GM19452 (cell line): ENCODE data around the gene CSF3R.

Source experiments
- ATAC-seq: cut with Tn5 transposase; IDR thresholded peaks from one replicate; pipeline ENCODE4 v1.9.1; 2021; ENCODE audit not compliant: unreplicated experiment

CSF3R gene

GRCh38 chr1:36463463-36463802 lies 19.3 kb downstream of the CSF3R start:
- no peak for ATAC-seq

DNA sequence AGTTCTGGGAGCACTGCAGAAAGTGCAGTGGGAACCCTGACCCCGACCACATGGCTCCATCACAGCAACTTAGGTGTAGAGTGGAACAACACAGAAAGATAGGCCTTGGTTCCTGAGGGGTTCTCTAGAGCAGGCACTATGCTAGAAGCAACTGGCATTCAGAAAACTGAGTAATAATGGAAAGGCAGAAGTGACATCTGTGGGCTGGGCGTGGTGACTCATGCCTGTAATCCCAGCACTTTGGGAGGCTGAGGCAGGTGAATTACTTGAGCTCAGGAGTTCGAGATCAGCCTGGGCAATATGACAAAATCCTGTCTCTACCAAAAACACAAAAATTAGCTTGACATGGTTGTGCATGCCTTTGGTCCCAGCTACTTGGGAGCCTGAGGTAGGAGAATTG lies 23.8 kb downstream of the CSF3R start:
- ATAC-seq, result no peak

GRCh38 chr1:36457691-36458090 lies 25.0 kb downstream of the CSF3R start:
- no peak for ATAC-seq

- no peak for ATAC-seq
These were observed 26.3 kb downstream of the CSF3R start for GRCh38 chr1:36456391-36456928.

DNA sequence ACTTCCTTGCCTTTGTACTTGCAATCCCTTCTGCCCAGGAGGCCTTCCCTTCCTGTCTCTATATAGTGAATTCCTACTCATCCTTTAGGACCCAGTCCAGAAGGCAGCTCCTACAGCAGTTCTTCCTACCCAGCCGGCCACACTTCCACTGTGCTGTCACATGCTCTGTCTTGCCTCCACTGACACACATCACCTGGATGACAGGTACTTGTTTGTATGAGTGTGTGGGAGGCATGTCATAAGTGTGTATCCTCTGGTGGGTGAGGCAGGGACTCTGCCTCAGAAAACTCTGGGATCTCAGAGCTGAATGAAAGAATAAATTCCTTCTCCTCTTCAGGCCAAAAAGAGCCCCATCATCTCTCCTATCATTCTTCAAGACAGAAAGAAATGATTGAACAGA lies 27.3 kb downstream of the CSF3R start:
- no peak for ATAC-seq

DNA sequence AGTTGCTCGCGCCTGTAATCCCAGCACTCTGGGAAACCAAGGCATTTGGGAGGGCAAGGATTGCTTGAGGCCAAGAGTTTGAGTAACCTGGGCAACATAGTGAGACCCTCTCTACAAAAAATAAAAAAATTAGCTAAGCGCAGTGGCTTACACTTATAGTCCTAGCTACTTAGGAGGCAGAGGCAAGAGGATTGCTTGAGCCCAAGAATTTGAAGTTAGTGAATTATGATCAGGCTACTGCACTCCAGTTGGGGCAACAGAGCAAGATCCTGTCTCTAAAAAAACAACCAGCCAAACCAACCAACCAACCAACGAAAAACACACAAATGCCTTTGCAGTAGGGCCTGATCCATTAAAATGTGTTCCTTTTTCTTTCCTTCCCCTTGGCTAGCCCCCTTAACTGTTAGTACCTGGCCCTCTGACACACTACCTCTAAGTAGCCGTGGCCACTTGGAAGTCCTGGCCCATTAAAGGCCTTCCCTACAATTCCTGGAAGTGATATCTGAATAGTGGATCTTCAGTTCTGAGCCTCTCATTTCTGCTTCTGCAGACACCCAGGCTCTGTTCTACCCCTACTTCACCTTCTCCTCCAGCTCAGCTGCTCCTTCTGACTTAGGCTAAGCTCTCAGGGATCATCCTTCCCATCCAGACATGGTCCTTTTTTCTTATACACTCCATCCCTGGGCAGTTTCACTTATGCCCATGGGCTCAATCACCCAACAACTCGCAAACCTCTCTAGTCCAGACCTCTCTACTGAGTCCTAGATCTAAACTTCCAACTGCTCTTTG lies 28.9 kb downstream of the CSF3R start:
- ATAC-seq, result no peak

DNA sequence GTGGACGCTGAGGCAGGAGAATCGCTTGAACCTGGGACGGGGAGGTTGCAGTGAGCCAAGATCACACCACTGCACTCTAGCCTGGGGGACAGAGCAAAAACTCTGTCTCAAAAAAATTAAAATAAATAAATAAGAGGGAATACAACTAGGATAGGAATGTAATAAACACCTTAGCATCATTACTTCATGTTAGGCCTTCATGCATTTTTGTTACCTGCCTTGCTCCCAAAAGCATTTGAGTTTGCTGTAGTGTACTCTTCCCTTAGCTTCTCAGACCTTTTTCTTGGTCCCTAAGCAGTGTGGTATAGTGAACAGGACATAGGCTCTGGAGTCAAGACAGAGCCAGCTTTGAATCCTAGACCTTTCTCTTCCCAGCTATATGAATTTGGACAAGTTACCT lies 29.7 kb downstream of the CSF3R start:
- no peak for ATAC-seq

GRCh38 chr1:36450919-36451305 lies 31.8 kb downstream of the CSF3R start:
- ATAC-seq, result no peak

- peak; percentile 96 for ATAC-seq
These were observed 32.3 kb downstream of the CSF3R start, which contains the start of gene OSCP1 for GRCh38 chr1:36450270-36450918. Gene OSCP1 (minus strand): TSS chr1:36450451. CDS start chr1:36450369, 82 bp downstream.

DNA sequence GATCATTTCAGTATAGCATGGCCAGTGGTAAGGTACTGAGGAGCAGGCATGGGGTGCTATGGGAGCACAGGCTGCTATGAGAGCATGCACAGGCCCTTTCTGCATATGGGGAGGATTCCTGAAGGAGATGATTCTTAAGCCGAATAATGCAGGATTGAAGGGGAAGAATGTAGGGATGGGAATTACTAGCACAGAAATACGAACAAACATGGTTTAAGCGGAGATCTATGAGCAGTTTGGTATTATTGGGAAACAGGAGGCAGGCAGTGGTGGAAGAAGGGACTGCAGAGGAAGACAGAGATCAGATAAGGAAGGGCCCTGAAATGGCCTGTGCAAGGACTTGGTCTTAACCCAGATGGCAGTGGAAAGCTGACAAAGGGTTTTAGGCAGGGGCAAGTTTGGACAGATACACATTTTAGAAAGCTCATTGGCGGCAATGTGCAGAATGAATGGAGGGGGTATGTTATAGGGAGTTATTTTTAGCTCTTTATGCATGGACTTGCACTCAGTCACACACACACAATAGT lies 34.1 kb downstream of the CSF3R start:
- ATAC-seq, result no peak

- no peak for ATAC-seq
These were observed 35.3 kb downstream of the CSF3R start for GRCh38 chr1:36447450-36447849.

GRCh38 chr1:36446746-36447145 lies 36.0 kb downstream of the CSF3R start:
- ATAC-seq, result no peak

DNA sequence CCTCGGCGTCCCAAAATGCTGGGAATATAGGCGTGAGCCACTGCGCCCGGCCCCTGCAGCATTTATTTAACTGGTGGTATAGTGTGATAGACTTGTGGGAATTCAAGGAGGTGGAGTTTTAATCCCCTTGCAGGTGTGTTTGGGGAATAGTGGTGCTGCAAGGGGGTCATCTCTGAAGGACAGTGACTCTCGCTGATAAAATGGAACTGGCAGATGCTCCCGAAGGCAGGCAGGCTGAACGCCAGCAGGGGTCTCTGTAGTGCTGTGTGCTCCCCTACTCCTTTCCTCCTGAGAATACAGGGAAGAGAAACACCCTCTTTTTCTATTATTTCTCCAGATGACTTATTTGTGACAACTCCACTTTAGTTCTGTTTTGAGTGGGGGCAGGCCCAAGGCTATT lies 36.4 kb downstream of the CSF3R start:
- ATAC-seq, result no peak

DNA sequence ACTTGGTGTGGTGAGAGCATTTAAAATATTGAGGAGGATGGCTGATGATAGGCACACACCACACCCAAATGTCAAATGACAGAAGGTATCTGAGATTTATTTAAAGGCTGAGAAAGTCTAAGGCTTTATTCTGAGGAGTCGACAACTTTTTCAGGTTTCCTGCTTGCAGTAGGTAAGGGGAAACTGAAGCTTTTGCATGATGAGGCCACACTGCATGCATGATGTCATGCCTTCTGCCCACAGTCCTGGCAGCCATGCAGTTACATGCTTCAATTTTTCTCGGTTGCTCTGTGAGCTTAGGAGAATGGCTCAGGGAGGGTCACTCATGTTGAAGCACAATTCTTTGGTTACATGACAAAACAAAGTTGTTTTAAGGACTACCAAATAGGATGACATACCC lies 39.4 kb downstream of the CSF3R start:
- ATAC-seq, result no peak

- ATAC-seq, result no peak
These were observed 40.4 kb downstream of the CSF3R start for GRCh38 chr1:36442337-36442736.

DNA sequence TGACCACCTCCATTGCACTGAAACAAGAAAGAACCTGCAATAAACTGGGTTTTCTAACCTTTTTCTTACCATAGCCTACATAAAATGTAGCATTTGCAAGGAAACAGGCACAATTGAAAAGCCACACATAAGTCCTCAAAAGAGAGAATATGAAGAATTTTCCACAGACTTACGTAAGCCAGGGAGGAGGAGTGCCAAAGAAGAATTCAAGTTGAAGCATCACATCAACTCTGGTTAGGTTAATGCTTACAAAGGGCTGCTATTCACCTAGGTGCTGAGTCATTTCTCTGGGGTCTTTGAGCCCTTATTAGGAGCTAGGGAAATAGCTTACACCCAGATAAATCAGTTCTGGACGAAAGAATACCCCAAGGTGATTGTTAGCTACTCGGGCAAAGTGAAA lies 42.1 kb downstream of the CSF3R start:
- ATAC-seq, result no peak

- ATAC-seq, result no peak
These were observed 42.7 kb downstream of the CSF3R start for GRCh38 chr1:36440044-36440443.

GRCh38 chr1:36438715-36439114 lies 44.0 kb downstream of the CSF3R start:
- ATAC-seq, result no peak

DNA sequence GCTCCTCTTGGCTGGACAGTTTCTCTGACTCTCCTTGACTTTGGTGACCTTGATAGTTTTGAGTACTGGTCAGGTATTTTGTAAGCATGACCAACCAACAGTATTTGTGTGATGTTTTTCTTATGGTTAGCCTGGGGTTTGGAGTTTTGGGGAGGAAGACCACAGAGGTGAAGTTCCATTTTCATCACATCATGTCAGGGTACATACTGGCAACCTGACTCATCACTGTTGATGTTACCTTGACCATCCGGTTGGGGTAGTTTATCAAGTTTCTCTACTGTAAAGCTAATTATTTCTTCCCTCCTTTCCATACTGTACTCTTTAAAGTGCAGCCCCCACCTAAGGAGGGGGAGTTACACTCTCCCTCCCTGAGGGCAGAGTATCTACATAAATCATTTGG lies 45.9 kb downstream of the CSF3R start:
- ATAC-seq, result no peak

DNA sequence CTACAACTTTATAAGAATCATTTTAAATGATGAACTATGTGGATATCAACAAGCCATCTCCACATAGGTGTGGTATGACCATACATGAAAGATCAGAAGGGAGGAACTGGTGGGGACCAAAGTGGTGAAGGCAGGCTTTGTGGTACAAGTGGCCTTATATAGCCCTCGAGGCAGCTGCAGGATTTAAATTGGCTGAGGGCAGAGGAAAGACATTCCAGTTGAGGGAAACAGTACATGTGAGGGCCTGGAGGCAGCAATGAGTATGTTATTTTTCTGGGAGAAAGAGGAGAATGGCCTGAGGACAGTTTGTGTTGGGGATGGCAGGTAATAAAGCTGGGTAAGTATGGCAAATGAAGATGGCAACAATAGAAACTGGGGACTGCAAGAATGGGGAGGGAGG lies 49.6 kb downstream of the CSF3R start:
- ATAC-seq, result no peak

DNA sequence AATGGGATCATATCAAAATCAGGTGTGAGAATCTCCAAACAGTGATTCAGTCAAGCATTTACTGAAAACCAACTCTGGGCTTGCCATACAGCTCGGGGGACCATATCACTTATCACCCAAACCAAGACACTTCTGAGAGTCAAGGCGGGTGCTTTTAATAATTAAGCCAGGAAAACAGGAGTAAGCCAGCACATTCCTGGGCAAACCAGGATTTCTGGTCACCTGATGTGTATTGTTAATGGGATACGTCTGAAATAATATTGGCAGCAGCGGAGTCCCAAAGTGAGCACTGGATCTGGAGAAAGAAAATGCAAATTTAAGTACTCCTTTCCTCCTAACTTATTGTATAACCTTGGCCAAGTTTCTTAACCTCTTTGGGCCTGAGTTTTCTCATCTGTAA lies 50.1 kb downstream of the CSF3R start:
- ATAC-seq, result no peak

DNA sequence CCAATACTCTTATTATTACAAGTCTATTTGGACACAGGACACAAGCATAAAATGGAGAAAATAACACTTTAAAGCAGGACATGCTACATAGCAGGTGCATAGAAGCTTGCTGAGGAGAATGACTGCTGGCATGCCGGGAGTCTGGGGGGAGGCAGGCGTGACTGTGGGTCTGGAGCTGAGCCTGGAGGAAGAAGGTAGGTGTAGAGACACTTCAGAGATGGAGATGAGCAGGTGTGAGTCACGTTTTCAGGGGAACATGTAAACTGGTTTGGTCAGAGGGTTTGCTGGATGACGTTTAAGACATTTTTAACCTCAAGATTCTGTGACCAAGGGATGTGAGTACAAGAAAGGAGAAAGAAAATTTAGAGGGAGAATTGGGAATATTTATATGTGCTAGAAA lies 56.9 kb downstream of the CSF3R start:
- ATAC-seq, result no peak
